ENCODE data around the gene RTN4R.
A peak's percentile ranks its signal among the peaks of the same experiment; 100 is the strongest.

The RTN4R gene

DNA sequence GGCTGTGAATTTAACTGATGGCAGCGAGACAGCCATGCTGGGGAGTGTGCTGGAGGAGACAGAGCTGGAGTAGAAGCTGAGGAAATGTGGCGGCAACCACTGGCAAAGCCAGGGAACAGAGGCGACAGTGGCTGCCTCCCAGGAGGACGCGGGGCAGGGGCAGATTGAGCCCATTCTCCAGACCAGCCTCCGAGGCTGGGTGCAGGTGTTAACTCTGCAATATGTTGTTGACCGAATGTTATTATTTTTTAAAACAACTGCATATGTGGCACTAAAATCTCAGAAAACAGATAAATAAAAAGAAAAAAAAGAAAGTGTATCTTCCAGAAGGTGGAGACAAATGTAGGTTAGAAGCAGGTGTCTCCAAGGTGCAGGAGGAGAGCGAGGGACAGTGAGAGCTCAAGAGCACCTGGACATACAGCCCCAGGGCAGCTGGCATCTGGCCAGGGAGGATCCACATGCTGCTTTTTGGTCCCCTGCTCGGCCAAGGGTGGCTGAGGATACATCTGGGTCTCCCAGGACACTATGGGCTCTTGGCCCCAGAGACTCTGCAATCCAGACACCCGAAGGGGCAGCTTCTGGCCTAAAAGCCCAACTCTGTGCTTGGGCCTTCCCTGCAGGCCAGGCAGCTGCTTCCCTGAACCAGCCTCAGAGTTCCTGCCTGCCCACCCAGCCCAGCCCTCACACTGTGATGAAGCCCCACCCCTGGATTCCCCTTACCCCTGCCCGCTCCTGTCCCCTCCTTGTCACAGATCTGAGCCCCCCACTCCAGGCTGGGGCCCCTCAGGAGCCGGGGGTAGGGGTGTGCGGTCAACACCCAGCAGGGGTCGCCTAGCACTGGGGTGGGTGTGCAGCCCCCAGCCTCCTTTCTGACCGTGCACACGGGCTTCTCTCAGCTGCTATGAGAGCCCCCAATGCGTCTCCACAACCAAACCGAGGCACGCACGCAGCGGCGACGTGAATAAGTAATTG lies 12.9 kb downstream of the RTN4R start:
- no peak for DNase-seq

DNA sequence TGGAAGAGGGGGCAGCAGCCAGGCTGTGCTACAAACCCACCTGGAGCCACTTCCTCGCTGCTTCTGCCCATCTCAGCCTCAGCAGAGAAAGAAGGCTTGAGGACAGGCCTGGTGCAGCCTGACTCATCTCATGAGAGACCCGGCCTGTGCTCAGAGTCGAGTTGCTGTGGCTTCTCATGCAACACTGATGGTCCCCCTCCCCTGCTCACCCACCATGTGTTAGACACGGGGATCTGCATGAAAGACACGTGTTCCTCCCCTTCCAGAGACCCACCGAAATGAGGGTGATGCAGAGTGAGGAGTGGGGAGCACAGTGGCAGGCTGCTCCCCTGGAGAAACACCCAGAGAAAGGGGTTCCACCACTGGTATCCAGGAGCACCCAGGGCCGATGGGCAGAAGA lies 15.0 kb downstream of the RTN4R start:
- no peak for DNase-seq

DNA sequence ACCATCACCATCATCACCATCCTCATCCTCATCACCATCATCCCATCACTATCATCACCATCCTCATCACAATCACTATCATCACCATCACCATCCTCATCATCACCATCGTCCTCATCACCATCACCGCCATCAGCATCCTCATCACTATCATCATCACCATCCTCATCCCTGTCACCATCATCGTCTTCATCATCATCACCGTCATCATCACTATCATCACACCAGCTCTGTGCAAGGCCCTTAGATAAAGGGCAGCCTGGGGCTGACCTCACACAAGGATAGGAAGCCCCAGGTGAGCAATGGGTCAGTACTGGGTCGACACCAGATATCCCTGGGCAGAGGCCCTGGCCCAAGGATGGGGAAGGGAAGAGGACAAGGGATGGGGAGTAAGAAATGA lies 16.1 kb downstream of the RTN4R start:
- DNase-seq = no peak

DNA sequence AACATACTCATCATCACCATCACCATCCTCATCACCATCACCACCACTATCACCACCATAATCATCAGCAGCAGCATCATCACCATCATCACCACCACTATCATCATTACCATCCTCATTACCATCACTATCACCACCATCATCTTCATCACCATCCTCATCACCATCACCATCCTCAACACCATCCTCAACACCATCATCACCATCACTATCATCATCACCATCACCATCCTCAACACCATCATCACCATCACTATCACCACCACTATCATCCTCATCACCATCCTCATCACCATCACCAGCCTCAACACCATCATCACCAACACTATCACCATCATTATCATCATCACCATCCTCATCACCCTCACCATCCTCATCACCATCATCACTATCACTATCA lies 16.6 kb downstream of the RTN4R start:
- DNase-seq = no peak

DNA sequence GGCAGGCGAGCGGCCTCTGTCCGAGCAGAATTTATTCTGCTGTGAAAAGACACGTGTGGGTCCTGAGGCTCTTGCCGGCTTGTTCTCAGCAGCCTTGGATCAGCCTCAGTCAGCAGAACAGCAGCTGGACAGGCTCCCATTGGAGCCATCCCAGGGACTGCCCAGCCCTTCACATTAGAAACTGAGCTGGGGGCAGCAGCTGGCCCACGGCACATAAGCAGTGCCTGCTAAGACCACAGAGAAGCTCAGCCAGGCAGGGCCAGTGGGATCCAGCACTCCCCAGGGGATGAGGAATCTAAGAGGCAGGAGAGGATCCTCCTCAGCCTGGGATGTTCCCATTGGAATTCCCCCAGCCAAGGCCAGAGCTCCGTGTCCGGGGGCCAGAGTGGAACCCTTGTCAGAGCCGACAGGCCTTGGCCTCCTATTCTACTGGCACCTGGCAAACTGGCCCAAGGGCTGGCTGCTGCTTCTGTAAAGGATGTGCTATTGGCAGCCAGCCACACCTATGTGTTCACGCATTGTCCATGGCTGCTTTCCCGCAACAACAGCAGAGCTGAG lies 18.2 kb downstream of the RTN4R start:
- DNase-seq = no peak

DNA sequence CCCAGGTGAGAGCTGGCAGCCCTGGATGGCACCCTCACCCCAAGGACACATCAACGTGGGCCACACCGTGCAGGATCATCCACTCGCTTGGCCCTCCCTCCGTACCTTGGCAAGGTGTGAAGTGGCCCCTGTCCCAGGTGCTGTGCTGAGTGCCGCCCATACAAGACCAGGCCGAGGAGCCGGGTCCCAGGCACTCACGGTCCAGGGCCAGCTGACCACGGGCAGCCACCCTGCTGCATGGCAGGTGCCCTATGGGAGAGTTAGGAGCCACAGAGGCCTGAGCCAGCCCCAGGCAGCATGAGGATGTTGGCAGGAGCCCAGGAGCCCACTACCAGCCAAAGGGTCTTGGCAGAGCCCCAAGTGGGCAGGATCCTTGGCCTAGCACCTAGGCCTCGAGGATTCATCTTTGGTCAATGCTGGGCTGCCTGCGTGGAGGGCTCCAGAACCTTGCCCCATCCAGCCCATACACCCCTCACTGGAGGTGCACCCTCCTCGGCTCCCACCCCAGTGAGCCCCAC lies 19.6 kb downstream of the RTN4R start:
- DNase-seq = no peak

DNA sequence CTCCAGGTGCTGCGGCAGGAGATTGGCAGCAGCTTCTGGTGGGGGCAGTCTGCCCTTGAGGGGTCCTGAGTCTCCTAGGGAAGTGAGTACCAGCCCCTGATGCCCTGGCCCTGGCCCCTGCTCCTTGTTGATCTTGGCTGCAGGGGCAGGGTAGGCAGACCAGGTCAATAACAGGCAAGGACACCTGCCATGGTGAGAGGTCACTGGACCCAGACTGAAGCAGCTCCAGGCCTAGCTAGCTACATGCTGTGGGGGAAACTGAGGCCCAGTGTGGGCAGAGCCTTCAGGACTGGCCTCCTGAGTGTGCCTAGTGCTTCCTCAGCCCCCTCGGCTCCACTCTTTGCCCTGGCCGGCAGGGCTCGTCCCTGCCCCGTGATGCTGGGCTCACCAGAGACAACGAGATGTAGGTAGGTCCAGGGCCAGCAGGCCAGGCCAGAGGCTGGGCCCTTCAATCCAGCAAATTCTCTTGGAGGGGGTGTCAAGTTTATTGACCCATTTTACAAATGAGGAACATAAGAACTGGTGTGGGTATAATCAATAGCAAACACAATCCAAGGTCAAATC lies 20.4 kb downstream of the RTN4R start:
- DNase-seq = no peak

DNA sequence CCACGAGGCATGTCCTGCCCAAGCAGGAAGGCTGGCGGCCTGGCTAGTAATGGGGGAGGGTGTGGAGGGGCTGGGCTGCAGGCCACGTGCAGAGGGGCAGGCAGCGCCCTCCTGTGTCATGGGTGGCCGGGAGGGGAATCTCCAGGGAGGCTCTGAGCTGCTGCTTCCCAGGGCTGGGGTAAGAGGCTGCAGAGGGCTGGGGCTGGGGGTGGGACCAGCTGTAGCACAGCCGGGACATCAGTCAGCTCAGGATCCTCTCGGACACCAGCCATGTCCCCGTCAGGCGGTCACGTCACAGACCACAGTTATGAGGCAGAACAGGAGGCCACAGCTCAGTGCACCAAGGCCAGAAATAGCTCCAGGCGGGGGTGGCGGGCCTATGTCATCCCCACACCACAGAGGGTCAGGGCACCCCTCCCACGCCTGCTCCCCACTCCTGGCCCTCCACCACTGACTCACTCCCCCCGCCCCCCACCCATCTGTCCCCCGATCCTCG lies 21.1 kb downstream of the RTN4R start:
- no peak for DNase-seq

DNA sequence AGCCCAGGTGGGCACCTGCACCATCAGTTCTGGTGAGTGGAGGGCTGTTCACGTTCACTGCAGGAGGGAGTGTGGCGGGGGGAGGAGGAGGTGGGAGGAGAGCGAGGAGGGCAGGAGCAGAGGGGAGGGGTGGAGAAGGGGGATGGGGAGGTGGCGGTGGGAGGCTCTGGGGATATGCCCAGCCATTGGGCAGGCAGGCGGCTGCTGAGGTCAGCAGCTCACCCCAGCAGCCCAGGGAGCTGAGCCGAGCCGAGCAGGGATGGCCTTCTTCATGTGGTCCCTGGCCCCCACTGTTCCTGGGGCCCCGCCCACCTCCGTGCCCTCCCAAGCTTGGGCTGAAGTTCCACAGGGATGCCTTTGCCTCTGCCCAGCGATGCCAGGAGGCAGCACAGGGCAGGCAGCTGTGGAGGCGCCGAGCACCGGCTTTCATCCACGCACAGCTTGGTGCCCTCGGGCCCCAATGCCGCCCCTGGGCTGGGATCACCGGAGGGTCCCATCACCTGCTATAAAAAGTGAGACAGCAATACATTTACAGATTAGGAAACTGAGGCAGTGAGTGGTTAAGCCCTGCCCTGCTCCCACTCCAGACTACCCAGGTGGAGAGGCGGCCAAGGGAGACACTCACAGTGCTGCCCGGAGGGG lies 21.6 kb downstream of the RTN4R start:
- no peak for DNase-seq

DNA sequence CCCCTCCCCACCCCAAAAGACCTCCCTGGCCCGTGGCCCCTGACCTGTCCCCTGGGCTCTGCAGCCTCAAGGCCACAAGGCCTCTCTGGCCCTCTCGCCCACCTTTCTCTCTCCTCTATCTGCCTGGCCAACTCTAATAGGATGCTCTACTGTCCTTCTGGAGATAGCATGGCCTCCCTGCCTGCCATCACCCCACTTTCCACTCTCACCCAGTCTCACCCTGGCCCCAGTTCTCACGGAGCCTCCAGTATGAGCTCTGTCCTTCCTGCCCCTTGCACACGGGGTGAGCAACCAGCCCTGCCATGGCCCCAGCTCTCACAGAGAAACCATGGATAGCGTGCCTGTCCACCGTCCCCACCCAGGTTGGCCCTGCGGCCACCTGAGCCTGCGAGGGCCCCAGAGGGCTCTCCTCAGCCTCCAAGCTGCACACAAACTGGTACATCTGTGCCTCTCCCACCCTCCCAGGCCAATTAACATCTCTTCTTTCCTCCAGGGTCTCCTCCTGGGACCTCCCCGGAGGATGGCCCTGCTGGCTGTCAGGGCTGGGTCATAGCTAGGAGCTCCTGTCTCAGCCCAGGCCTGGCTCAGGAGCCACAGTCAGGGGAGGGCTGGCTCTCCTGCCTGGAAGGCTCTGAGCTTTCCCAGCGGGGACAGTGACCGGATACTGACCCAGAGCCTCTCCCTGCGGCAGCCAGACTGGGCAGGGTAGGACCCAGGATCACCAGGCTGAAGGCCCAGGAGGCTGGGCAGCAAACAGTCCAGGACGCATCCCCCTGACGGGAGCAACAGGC lies 22.3 kb downstream of the RTN4R start:
- no peak for DNase-seq

DNA sequence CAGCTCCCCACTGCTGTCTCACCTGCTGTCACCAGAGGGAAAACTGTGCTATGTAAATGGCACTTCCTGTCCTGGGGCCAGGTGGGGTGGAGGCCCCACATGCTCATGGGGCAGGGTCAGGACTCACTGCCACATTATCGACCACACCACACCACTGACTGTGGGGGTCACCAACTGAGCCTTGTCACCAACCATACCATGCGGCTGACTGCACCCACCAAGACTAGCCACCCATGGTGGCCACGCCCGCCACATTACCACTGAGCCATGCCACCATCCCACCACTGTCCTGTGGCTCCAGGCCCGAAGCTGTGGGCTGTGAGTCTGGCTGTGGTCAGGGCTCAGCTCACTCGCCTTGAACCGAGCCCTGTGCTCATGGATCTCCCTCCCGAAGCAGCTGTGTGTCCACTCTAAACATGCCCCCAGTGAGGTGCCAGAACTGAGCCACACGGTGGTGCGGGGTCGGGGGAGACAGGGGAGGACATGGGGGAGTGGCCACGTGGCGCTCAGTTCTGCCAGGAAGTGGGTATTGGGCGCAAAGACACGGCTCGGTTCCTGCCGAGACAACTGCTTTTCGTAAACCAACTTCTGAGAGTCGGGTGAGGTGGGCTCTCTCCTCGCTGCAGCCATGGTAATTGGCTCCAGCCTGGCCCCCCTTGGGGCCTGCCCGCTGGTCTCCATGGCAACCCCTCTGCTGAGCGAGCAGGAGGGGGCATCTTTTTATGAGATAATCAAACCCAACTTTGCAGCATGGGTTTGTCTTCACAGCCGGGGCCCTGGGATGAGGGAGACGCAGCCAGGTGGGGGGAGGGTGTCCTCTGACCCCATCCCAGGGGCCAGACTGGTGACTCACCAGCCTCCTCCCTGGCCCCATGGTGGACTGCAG lies 23.2 kb downstream of the RTN4R start:
- no peak for DNase-seq

DNA sequence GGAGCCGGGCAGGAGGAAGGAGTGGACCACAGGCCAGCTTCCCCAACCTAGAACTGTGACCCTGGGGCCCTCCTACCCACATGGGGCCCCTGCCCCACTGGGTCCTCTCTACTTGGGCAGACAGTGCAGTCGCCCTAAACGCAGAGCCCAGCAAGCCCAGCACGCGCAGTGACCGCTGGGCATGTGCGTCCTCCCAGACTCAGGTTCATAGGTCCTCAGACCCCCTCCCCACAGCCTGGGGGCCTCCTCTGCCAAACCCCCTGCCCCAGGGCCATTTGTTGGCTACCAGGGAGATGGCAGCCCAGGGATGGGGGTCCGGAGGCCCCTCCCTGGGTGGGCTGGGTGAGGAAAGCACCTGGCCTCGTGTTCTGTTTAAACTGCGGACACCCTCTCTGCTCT lies 23.9 kb downstream of the RTN4R start:
- no peak for DNase-seq

DNA sequence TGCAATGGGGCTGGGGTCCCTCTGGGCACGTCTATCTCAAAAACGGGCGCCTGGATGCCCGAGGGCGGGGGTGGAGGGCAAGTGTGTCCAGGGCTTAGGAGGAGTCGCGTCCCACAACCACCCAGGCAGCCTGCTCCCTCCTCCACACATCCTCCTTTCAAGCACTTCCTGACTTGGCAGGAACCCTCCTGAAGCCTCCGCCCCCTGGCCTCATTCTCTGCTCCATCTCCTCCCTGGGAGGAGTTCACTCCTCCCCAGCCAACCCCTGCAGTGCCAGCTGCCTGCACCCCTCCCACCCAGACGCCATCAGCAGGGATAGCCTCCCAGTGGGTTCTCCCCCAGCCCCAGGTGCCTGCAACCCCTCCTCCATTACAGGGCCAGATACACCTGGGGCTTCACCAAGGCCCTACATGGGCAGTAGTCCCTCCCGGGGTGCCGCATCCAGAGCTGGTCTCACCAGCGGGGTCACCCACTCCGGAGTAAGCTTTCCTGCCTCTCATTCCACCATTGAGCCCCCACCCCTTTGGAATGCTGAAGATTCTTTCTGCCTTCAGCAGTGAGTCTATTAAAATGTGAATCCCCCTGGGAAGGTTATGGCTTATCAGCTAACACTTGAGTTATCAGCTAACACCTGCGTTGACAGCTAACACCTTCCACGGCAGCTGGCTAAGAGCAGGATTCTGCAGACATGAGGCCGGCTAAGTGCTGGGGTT lies 24.4 kb downstream of the RTN4R start:
- peak; percentile 37 to 81 for DNase-seq

DNA sequence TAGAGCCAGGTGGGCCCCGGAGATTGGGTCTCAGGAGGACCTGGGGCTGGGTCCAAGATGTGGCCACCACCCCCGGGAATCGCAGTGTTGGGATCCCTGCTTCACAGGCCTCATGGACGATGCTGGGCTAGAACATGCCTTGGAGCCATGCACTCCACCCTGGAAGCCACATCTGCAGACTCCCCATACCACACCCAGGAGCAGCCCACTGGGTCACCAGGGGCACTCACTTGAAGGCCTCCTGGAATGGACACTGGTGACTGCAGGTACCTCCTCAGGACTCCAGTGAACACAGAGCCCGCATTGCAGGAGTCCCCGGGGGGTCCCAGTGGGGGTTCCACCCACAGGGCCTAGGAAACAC lies 25.0 kb downstream of the RTN4R start:
- DNase-seq = no peak

DNA sequence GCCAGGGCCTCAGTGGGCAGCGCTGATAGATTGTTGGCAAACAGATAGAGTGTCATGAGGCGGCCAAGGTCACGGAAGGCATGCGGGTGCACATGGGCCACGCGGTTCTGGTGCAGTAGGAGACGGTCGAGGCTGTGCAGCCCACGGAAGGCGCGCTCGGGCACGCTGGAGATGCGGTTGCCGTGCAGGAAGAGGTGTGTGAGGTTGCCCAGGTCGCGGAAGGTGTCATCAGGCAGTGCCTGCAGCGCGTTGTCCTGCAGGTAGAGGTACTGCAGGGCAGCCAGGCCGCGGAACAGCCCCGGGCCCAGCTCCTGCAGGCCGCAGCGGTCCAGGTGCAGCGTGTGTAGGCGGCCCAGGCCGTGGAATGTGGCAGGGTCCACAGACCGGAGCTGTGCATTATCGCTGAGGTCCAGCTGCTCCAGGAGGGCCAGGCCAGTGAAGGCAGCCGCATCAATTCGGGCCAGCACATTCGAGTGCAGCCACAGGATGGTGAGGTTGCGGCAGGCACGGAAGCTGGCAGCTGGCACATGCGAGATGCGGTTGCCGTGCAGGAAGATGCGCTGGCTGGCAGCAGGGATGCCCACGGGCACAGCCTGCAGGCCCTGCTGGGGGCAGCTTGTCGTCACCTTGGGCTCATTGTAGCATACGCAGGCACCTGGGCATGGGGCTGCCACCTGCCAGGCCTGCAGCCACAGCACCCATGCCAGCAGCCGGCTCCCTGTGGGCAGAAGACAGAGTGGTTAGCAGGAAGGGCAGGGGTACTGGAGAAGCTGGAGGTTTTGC lies 25.5 kb downstream of the RTN4R start:
- DNase-seq = no peak

DNA sequence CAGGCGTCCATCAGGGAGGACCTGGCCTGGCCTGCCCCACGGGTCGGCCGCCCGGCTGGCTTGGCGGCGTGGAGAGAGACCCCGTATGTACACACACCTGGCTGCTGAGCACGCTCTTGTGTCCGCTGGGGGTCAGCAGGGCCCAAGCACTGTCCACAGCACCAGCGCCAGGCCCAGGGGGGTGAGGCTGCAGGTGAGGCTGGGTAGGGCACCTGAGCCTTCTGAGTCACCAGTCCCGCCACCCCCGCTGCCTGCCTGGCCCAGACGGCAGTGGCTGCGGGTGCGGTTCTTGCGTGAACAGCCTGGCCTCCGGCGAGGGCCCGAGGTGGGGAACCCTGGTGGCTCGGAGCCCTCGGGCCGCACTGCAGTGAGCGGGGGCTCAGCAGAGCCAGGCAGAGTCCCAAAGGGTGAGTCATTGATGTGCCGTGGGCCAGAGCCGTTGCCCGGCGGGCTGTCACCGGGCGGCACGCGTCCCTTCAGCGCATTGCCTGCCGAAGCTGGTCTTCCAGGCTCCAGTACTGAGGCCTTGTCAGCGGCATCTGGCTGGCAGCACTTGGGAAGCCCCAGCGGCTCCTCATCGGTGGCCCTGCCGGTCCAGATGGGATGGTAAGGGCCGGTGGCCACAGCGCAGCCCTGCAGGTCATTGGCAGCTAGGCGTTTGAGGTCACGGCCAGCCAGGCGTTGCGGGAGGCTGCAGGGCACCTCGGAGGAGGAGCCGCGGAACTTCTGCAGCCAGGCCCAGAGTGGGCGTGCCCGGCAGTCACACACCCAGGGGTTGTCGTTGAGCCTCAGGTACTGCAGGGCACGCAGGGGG lies 26.3 kb downstream of the RTN4R start:
- no peak for DNase-seq

DNA sequence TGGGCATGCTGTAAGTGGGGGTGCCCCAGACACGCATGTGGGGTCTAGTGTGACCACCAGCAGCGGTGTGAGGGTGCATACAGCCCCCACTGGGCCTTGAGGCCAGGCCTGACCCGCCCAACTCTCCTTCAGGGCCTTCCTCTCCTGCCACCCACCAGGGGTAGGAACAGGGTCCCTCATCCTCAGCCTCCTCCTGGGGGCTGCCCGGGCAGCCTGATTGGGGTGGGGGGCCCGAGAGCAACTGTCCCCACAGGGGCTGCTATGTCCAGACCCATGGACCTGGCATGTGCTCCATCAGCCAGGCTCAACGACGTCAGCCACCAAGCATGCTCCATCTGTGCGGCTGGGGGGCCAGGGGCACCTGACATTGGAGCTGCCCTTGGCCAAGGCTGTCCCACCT lies 27.2 kb downstream of the RTN4R start:
- DNase-seq = no peak

DNA sequence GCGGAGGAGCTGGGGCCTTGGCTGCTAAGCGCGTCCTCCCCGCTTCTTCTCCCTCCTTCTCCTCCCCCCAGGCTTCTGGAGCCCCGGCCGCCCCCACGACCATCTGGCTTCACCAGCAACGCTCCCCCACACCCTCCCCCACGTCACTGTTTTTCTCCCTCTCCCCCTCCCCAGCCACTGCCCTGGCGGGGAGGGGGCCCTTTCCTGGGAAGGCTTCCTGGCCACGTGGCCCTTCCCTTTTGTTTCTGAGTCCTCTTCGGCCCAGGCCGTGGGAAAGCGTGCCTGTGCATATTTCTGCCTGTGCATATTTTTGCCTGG lies 27.7 kb downstream of the RTN4R start:
- DNase-seq = no peak
